ENCODE results near the gene ZNF19.

Gene ZNF19

DNA sequence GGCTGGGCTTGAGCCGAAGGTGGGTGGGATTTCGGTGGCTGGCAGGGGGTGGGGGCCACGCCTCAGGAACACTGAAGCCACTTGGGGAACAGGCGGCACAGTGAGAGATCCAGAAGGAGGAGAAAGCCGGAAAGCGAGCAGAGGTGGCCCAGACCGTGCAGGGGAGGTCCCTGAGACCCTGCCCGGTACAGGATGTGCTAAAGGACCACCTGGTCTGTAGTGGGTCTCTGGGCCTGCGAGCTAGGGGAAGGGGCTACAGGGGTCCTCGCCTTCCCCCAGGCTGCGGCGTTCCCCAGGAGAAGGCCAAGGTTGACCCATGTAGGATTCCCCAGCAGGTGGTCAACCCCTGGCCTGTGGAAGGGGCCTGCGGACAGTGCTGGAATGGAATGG lies 47.1 kb downstream of the ZNF19 start, which contains the start of gene TLE7:
Gene TLE7, minus strand, starts transcription at position 4 of the 390 bp plus-strand sequence. CDS start 8,730 bp downstream, outside the sequence.
- TF ChIP-seq, protein P1, sequence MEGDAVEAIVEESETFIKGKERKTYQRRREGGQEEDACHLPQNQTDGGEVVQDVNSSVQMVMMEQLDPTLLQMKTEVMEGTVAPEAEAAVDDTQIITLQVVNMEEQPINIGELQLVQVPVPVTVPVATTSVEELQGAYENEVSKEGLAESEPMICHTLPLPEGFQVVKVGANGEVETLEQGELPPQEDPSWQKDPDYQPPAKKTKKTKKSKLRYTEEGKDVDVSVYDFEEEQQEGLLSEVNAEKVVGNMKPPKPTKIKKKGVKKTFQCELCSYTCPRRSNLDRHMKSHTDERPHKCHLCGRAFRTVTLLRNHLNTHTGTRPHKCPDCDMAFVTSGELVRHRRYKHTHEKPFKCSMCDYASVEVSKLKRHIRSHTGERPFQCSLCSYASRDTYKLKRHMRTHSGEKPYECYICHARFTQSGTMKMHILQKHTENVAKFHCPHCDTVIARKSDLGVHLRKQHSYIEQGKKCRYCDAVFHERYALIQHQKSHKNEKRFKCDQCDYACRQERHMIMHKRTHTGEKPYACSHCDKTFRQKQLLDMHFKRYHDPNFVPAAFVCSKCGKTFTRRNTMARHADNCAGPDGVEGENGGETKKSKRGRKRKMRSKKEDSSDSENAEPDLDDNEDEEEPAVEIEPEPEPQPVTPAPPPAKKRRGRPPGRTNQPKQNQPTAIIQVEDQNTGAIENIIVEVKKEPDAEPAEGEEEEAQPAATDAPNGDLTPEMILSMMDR (IDR thresholded peaks at IDR 0.05; ENCODE audit: control insufficient read depth, insufficient read depth, low read depth, low read length, missing control alignments): no peak
- DNase-seq (ENCODE audit: low read depth): no peak
- H3K4me3 ChIP-seq (ENCODE audit: control insufficient read depth, low read depth, low read length): no peak within 1 kb of the TSS

DNA sequence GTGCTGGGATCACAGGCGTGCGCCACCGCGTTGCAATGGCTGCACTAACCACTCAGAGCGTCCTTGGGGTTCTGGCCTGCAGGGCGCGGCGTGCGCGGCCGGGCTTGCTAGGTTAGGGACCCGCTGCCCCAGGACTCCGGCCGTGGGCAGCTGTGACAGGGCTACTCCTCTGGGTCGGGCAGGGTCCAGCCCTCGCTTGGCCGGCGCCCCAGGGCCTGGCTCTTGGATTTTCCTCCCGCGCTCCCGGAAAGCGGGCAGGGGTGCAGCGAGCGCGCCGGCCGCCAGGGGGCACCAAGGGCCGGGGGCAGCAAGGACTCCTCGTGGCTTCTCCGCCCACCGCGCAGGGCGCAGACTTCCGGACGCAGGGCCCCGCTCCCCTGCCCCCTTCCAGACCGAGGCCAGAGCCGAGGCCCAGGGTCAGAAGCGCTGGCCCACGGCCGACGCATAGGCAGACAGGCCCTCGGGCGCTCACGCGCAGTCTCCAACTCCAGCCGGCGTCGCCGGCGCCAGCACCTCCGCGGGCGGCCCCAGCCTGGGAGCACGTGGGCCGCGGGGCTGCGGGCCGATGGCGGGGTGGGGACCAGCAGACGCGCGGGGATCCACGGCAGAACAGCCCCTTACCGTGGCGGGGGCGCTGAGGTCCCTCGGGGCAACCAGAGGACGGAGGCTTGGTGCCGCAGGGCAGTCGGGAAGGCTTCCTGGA lies 47.6 kb downstream of the ZNF19 start:
- DNase-seq (ENCODE audit: low read depth): no peak
- H3K4me3 ChIP-seq (ENCODE audit: control insufficient read depth, low read depth, low read length): no peak overlapping the region
- TF ChIP-seq, protein P1 (IDR thresholded peaks at IDR 0.05; ENCODE audit: control insufficient read depth, insufficient read depth, low read depth, low read length, missing control alignments): peak; percentile 14

DNA sequence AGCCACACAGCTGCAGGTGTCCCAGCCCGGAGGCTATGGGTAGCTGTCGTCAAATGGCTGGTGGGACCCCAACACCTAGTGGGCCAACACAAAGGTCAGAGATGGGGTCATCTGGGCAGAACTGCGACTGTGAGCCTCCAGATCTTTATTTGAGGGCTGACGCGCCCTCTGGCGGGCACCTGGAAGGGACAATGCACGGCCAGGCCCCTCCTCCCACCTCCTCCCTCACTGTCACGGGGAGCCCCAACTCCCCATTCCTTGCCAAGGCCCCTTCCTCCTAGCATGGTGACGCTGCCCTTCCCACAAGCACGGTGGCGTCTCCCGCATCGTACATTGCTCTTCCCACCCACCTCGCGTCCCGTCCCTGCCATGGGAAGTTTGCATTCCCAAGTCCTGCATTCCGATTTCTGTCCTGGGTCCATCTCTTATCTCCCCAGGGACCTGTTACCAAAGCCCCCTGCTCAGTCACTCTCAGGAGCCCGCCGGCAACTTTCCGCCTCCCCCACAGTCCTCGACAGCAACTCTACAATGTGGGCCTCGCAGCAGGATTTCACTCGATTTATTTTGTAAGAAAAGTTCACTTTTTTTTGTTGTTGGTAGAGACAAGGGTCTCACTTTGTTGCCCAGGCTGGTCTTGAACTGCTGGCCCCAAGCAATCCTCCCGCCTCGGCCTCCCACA lies 48.3 kb downstream of the ZNF19 start:
- H3K4me3 ChIP-seq (ENCODE audit: control insufficient read depth, low read depth, low read length): no peak overlapping the region
- DNase-seq (ENCODE audit: low read depth): no peak

DNA sequence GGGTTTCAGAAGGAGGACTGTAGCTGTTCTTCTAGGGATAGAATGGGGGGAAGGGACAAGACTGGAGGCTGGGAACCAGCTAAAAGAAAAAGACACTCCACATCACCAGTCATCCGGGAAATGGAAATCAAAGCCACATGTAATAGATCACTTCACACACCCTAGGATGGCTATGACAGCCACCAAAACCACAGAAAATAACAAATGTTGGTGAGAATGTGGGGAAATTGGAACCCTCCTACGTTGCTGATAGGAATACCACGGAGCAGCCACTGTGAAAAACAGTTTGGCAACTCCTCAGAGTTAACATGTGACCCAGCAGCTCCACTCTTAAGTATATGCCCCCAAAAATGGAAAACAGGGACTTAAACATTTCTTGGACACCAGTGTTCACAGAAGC lies 49.6 kb downstream of the ZNF19 start:
- TF ChIP-seq, protein P1 (IDR thresholded peaks at IDR 0.05; ENCODE audit: control insufficient read depth, insufficient read depth, low read depth, low read length, missing control alignments): no peak
- no peak for DNase-seq (ENCODE audit: low read depth)
- H3K4me3 ChIP-seq (ENCODE audit: control insufficient read depth, low read depth, low read length): no peak overlapping the region

More for the DNA sequence above, 48.3 kb downstream of the ZNF19 start:
- TF ChIP-seq, protein P1 (IDR thresholded peaks at IDR 0.05; ENCODE audit: control insufficient read depth, insufficient read depth, low read depth, low read length, missing control alignments): peak; percentile 11

DNA sequence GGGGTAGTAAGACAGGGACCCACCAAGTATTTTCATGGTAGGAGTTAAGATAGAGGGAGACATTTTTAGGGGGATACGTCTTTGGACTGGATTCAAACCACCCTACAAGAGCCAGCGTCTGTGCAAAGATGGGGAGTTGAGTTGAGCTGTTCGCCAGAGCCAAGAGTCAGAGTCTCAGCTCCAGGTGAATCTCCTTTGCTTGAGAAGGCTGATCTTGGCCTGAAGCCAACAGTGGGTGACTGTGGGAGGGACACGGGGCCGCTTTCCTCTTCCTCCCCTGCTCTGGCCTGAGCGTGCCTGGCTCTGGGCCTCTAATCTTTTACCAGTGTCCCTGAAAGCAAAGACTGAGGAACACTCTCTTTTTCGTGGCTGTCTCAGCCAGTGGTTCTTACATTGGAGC lies 52.7 kb downstream of the ZNF19 start:
- TF ChIP-seq, protein P1 (IDR thresholded peaks at IDR 0.05; ENCODE audit: control insufficient read depth, insufficient read depth, low read depth, low read length, missing control alignments): no peak
- no peak overlapping the region for H3K4me3 ChIP-seq (ENCODE audit: control insufficient read depth, low read depth, low read length)
- DNase-seq (ENCODE audit: low read depth): no peak

DNA sequence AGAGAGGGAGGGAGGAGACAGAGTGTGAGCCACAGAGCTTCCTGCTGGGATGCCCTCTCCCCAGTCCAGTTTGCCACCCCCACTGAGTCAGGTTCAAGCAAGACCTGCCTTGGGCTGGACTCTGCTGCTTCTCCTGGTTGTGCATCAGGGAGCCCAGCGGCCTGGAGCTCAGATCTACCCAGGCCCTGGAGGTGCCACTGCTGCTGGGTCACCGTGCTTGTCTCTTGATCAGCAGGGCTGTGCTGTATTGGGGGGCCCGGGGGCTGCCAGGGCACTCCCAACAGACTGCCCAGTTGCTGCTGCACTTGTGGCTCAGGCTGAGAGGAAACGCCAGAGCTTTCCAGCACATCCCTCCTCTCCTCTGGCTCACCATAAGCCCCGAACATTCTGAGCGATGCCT lies 56.2 kb downstream of the ZNF19 start:
- TF ChIP-seq, protein P1 (IDR thresholded peaks at IDR 0.05; ENCODE audit: control insufficient read depth, insufficient read depth, low read depth, low read length, missing control alignments): no peak
- DNase-seq (ENCODE audit: low read depth): no peak

More for the DNA sequence above, 56.2 kb downstream of the ZNF19 start:
- no peak overlapping the region for H3K4me3 ChIP-seq (ENCODE audit: control insufficient read depth, low read depth, low read length)

Data from AG09309 (cell line).